ENCODE measurements around the gene TM2D3. TPM values are rescaled to one million over a fixed set of nuclear protein-coding genes. Genes with fewer than 3 reads are reported as not detected.

TM2D3 gene
- total RNA-seq, 1 experiment from 2014 or later = 35.2 TPM

DNA sequence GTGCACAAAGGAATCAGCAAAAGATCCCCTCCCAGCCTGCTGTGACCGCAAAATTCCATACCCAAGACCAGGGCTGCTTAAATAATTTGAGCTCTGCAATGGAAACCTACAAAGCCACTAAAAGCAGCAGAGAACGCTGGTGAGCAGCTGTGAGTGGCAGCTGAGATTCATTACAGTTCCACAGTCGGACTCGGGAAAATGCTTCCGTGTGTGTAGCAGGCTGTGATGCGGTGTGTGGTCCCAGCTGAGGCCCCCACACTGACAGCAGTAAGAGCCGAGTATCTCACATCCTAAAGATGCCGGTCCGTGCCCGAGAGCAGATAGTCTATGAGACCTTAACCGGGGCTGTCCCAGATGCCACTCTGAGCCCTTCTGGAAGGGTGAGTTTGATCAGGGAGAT lies 37.4 kb downstream of the TM2D3 start:
- no peaks in the 10 kb centered on the region for H3K79me2 ChIP-seq (ENCODE audit: insufficient read depth, low read length)
- no peak overlapping the region for H2AFZ ChIP-seq (ENCODE audit: low read depth, low read length, poor library complexity, severe bottlenecking)
- H3K9ac ChIP-seq (ENCODE audit: low read length) = no peak overlapping the region
- ATAC-seq (no peak), DNase-seq (ENCODE audit: low read depth, low spot score) (no peak)
- TF ChIP-seq FOSL1 (IDR thresholded peaks at IDR 0.05; ENCODE audit: low read depth) = no peak
- no peak for TF ChIP-seq SRF (IDR thresholded peaks at IDR 0.05; ENCODE audit: low read depth)
- TF ChIP-seq JUND (IDR thresholded peaks at IDR 0.05) = no peak
- TF ChIP-seq POLR2AphosphoS5 (IDR thresholded peaks at IDR 0.05; ENCODE audit: low read depth, low read length) = no peak
- TF ChIP-seq ZFX (IDR thresholded peaks at IDR 0.05) = no peak
- TF ChIP-seq RAD21 (IDR thresholded peaks at IDR 0.05; ENCODE audit: low read depth) = no peak
- no peak for TF ChIP-seq EGR1 (IDR thresholded peaks at IDR 0.05; ENCODE audit: low read depth)
- no peak for TF ChIP-seq POLR2A (IDR thresholded peaks at IDR 0.05; ENCODE audit: borderline replicate concordance, extremely low read depth, insufficient read depth, insufficient read length)
- H3K4me1 ChIP-seq (ENCODE audit: control insufficient read depth in 1 of 2, insufficient read depth in 2 of 2, low read length in 2 of 2) = peaks cover 13 to 18% of the 10 kb centered on the region in 2 experiments
- no TSS peak for BruUV-seq (replicated peaks)
- H3K9me3 ChIP-seq (ENCODE audit: control insufficient read depth in 1 of 2, insufficient read depth in 1 of 2, low read depth in 1 of 2, low read length in 2 of 2) = no peaks in the 10 kb centered on the region
- H3K9me2 ChIP-seq (ENCODE audit: insufficient read depth) = no peaks in the 10 kb centered on the region
- H3K36me3 ChIP-seq (ENCODE audit: control insufficient read depth in 1 of 2, insufficient read depth in 2 of 2, low read length in 2 of 2) = no peaks in the 10 kb centered on the region
- RAD21 ChIA-PET (ENCODE audit: low non-redundant PET in 1 of 2, low total read pairs in 2 of 2, uncharacterized antibody in 2 of 2, unreplicated experiment in 2 of 2) = no interaction called here
- no peak overlapping the region for H3K4me3 ChIP-seq (replicated peaks in 1 of 2; ENCODE audit: low read depth in 1 of 2, low read length in 2 of 2)
- H3K27ac ChIP-seq (ENCODE audit: low read depth, low read length) = no peak overlapping the region
- no peaks in the 10 kb centered on the region for H4K20me1 ChIP-seq (ENCODE audit: insufficient read depth)
- no peak overlapping the region for H3K4me2 ChIP-seq (ENCODE audit: low read length)
- intact Hi-C loops (cut with micrococcal nuclease) = no loop called here
- CTCF ChIA-PET = no interaction called here
- no peaks in the 10 kb centered on the region for H3K27me3 ChIP-seq (ENCODE audit: insufficient read depth, low read length)
- POLR2A ChIA-PET = no interaction called here

DNA sequence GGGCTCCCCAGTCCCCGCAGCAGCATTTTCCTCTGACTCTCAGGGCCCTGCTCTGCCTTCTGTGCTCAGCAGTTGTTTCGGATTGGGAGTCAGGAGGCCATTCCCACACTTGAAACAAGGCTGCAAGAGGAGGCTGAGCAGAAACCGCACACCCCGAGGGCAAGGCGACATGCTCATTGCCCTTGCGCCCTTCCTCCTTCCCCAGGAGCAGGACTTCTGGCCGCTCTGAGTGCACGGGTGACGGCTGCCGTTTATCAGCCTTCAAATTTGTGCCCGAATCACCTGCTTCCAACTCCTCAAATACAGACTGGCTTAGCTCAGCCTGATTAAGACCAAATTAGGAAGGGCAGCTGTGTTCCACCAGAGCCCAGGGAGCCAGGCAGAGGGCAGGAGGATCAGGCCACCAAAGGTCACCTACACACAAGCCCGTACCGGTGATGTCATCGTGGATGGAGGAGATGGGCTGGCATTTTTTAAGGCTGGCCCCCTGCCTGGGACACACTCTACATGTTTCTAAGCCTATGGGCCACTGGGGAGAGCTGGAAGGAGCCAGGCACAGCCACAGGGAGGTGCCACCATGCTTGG lies 38.1 kb downstream of the TM2D3 start:
- RAD21 ChIA-PET (ENCODE audit: low non-redundant PET in 1 of 2, low total read pairs in 2 of 2, uncharacterized antibody in 2 of 2, unreplicated experiment in 2 of 2) = no interaction called here
- TF ChIP-seq ZFX (IDR thresholded peaks at IDR 0.05) (no peak), SIN3A (IDR thresholded peaks at IDR 0.05; ENCODE audit: low read depth) (no peak), RAD21 (IDR thresholded peaks at IDR 0.05; ENCODE audit: low read depth) (no peak), POLR2A (IDR thresholded peaks at IDR 0.05; ENCODE audit: borderline replicate concordance, extremely low read depth, insufficient read depth, insufficient read length) (no peak), TCF7L2 (IDR thresholded peaks at IDR 0.05; ENCODE audit: borderline replicate concordance, extremely low read depth, insufficient read depth, insufficient read length) (no peak), JUND (IDR thresholded peaks at IDR 0.05) (no peak), YY1 (IDR thresholded peaks at IDR 0.05; ENCODE audit: extremely low read depth, insufficient replicate concordance, low read depth, low read length) (no peak)
- TF ChIP-seq, protein P1, sequence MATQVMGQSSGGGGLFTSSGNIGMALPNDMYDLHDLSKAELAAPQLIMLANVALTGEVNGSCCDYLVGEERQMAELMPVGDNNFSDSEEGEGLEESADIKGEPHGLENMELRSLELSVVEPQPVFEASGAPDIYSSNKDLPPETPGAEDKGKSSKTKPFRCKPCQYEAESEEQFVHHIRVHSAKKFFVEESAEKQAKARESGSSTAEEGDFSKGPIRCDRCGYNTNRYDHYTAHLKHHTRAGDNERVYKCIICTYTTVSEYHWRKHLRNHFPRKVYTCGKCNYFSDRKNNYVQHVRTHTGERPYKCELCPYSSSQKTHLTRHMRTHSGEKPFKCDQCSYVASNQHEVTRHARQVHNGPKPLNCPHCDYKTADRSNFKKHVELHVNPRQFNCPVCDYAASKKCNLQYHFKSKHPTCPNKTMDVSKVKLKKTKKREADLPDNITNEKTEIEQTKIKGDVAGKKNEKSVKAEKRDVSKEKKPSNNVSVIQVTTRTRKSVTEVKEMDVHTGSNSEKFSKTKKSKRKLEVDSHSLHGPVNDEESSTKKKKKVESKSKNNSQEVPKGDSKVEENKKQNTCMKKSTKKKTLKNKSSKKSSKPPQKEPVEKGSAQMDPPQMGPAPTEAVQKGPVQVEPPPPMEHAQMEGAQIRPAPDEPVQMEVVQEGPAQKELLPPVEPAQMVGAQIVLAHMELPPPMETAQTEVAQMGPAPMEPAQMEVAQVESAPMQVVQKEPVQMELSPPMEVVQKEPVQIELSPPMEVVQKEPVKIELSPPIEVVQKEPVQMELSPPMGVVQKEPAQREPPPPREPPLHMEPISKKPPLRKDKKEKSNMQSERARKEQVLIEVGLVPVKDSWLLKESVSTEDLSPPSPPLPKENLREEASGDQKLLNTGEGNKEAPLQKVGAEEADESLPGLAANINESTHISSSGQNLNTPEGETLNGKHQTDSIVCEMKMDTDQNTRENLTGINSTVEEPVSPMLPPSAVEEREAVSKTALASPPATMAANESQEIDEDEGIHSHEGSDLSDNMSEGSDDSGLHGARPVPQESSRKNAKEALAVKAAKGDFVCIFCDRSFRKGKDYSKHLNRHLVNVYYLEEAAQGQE (IDR thresholded peaks at IDR 0.05; ENCODE audit: low read depth) = no peak
- TF ChIP-seq, protein P2, sequence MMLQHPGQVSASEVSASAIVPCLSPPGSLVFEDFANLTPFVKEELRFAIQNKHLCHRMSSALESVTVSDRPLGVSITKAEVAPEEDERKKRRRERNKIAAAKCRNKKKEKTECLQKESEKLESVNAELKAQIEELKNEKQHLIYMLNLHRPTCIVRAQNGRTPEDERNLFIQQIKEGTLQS (IDR thresholded peaks at IDR 0.05) = no peak
- no TSS peak for BruUV-seq (replicated peaks)
- Histone ChIP-seq H3K9me3 (ENCODE audit: control insufficient read depth in 1 of 2, insufficient read depth in 1 of 2, low read depth in 1 of 2, low read length in 2 of 2) (no peaks in the 10 kb centered on the region), H3K9ac (ENCODE audit: low read length) (no peak overlapping the region), H3K27me3 (ENCODE audit: insufficient read depth, low read length) (no peaks in the 10 kb centered on the region), H3K9me2 (ENCODE audit: insufficient read depth) (no peaks in the 10 kb centered on the region), H3K79me2 (ENCODE audit: insufficient read depth, low read length) (no peaks in the 10 kb centered on the region), H3K36me3 (ENCODE audit: control insufficient read depth in 1 of 2, insufficient read depth in 2 of 2, low read length in 2 of 2) (no peaks in the 10 kb centered on the region), H3K4me2 (ENCODE audit: low read length) (no peak overlapping the region), H4K20me1 (ENCODE audit: insufficient read depth) (no peaks in the 10 kb centered on the region), H3K4me1 (ENCODE audit: control insufficient read depth in 1 of 2, insufficient read depth in 2 of 2, low read length in 2 of 2) (peaks cover 13 to 18% of the 10 kb centered on the region in 2 experiments), H3K27ac (ENCODE audit: low read depth, low read length) (no peak overlapping the region), H2AFZ (ENCODE audit: low read depth, low read length, poor library complexity, severe bottlenecking) (no peak overlapping the region), H3K4me3 (replicated peaks in 1 of 2; ENCODE audit: low read depth in 1 of 2, low read length in 2 of 2) (no peak overlapping the region)
- DNase-seq (ENCODE audit: low read depth, low spot score) = no peak
- CTCF ChIA-PET = no interaction called here
- intact Hi-C loops (cut with micrococcal nuclease) = no loop called here
- POLR2A ChIA-PET = no interaction called here
- ATAC-seq = no peak

Measured in HCT116 (cell line).